Activated CD4-positive, alpha-beta T cell treated with anti-CD3 and anti-CD28 coated beads, Interleukin-2, amount 10 ng/mL, durations not matched to agents 24 days and 14 days (primary cell): ENCODE data around the gene BLCAP. TPM values are rescaled to one million over a fixed set of nuclear protein-coding genes. Genes with fewer than 3 reads are reported as not detected.

Source experiments
- DNase-seq: peaks from one replicate; pipeline ENCODE4 v3.0.0; 2022
- H3K27ac Mint-ChIP-seq: one replicate; pipeline ENCODE4 v1.8.0; 2022; ENCODE audit warnings: mild to moderate bottlenecking, mixed read lengths
- H3K27me3 Mint-ChIP-seq: one replicate; pipeline ENCODE4 v1.8.0; 2022; ENCODE audit warnings: mixed read lengths
- H3K36me3 Mint-ChIP-seq: one replicate; pipeline ENCODE4 v1.8.0; 2022; ENCODE audit warnings: low read depth, mild to moderate bottlenecking, mixed read lengths
- H3K4me1 Mint-ChIP-seq: one replicate; pipeline ENCODE4 v1.8.0; 2021; ENCODE audit warnings: mixed read lengths
- H3K4me3 Mint-ChIP-seq: one replicate; pipeline ENCODE4 v1.8.0; 2022; ENCODE audit warnings: mild to moderate bottlenecking, moderate library complexity, mixed read lengths
- H3K9me3 Mint-ChIP-seq: one replicate; pipeline ENCODE4 v1.8.0; 2021; ENCODE audit warnings: mixed read lengths
- intact Hi-C: fragments of 100-400 bp; cut with micrococcal nuclease; formaldehyde crosslinking; loops from one replicate; pipeline ENCODE4 v1.15.1; 2023
- total RNA-seq: library from RNA; stranded (reverse); gene quantifications from 2 replicates; pipeline ENCODE4 v1.2.3, GENCODE V29; 2022

The BLCAP gene
- total RNA-seq, 1 donor from 2014 or later, result 31.7 TPM

GRCh38 chr20:37521061-37521771 is 6.5 kb downstream of the BLCAP start, which contains the start of gene NNAT:
Gene NNAT (plus strand): TSS chr20:37521250. CDS start chr20:37521332, 82 bp downstream.
- H3K36me3 Mint-ChIP-seq, result peaks cover 20% of the 10 kb centered on the region
- peaks cover 2% of the 10 kb centered on the region for H3K27me3 Mint-ChIP-seq
- intact Hi-C loops, result loop anchor here (10.0 kb wide), 2 partner anchors 946 to 1056 kb away; partner anchors contain the start of gene TGIF2
- DNase-seq, result no peak
- H3K4me3 Mint-ChIP-seq, result peak within 1 kb of the TSS; percentile 53
- peaks cover 33% of the 10 kb centered on the region for H3K4me1 Mint-ChIP-seq
- H3K27ac Mint-ChIP-seq, result no peak within 1 kb of the TSS
- no peaks in the 10 kb centered on the region for H3K9me3 Mint-ChIP-seq

- H3K9me3 Mint-ChIP-seq, result no peaks in the 10 kb centered on the region
- no peak overlapping the region for H3K27ac Mint-ChIP-seq
- DNase-seq, result no peak
- intact Hi-C loops, result loop anchor here (10.0 kb wide), 2 partner anchors 946 to 1056 kb away; partner anchors contain the start of gene TGIF2
- H3K4me1 Mint-ChIP-seq, result peaks cover 27% of the 10 kb centered on the region
- H3K4me3 Mint-ChIP-seq, result peak overlapping the region; percentile 47
- H3K36me3 Mint-ChIP-seq, result peaks cover 20% of the 10 kb centered on the region
- peaks cover 2% of the 10 kb centered on the region for H3K27me3 Mint-ChIP-seq
Observed at GRCh38 chr20:37520419-37520955, 7.2 kb downstream of the BLCAP start.

GRCh38 chr20:37519508-37520418 is 7.9 kb downstream of the BLCAP start:
- DNase-seq, result no peak
- intact Hi-C loops, result loop anchor here (10.0 kb wide), 2 partner anchors 945 to 1055 kb away; partner anchors contain the start of gene TGIF2
- H3K9me3 Mint-ChIP-seq, result no peaks in the 10 kb centered on the region
- H3K27ac Mint-ChIP-seq, result no peak overlapping the region
- peaks cover 24% of the 10 kb centered on the region for H3K36me3 Mint-ChIP-seq
- peaks cover 2% of the 10 kb centered on the region for H3K27me3 Mint-ChIP-seq
- peak overlapping the region; percentile 47 for H3K4me3 Mint-ChIP-seq
- H3K4me1 Mint-ChIP-seq, result peaks cover 20% of the 10 kb centered on the region

DNA sequence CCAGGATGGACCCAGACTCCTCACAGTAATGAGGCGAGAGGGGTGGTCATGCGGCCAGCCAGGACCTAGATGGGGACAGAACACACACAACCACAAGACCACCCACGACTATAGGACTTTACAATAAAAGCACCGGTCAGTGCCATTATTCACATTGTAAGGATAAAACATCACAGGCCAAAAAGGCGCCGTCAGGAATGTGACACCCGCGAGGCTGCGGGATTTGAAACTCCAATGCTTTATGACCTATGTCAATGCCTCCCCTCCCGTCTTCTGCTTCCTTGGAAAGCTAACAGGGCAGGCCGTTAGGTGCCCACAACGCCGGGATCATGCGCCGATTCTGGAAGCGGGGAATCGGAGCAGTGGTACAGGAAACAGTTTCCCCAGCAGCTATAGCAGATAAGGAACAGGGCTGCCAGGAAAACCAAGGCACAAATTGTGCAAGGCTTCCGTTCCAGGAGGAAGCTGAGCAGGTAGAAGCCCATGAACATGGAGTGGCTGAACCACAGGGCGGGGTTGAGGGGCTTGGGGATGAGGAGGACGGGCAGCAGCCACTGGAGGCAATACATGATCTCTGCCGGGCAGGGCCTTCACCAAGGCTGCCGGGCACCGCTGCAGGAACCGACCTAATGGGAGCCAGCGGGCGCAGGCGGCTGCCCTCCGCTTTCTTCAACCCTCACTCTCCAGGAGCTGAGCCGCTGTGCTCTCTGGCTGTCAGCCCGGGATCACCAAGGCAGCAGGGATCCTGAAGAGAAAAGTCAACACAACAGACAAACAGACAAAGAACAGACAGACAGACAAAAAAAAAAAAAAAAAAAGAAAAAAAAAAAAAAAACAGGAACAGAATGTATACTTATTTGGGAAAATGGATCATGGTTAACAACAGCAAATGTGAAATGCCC is 8.8 kb downstream of the BLCAP start:
- H3K4me1 Mint-ChIP-seq, result peaks cover 14% of the 10 kb centered on the region
- H3K27ac Mint-ChIP-seq, result no peak overlapping the region
- DNase-seq, result no peak

DNA sequence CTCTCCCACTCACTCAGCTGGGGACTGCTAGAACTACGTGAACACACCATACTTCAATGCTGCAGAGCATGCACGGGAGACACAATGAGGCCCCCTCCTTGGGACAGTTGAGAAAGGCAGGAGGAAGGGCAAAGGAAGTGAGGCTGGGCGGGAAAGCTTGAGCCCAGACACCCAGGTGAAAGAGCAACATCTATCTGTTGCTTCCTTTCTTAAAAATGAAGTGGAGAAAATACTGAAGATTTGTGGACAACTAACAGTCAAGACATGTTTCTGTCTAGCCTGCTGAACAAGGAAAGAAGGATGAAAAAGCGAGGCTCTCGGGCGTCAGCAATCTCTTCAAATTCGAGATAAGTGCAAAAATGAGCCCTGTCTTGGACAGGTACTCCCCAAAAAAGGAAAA is 9.6 kb downstream of the BLCAP start:
- Mint-ChIP-seq H3K4me1 (peaks cover 10% of the 10 kb centered on the region), H3K27ac (no peak overlapping the region), H3K27me3 (peaks cover 2% of the 10 kb centered on the region), H3K4me3 (no peak overlapping the region), H3K36me3 (peaks cover 22% of the 10 kb centered on the region), H3K9me3 (no peaks in the 10 kb centered on the region)
- intact Hi-C loops, result no loop called here
- no peak for DNase-seq

More for the DNA sequence above, 8.8 kb downstream of the BLCAP start:
- H3K36me3 Mint-ChIP-seq, result peaks cover 24% of the 10 kb centered on the region
- no peaks in the 10 kb centered on the region for H3K9me3 Mint-ChIP-seq
- intact Hi-C loops, result no loop called here
- peaks cover 2% of the 10 kb centered on the region for H3K27me3 Mint-ChIP-seq
- H3K4me3 Mint-ChIP-seq, result no peak overlapping the region

- no peak overlapping the region for H3K4me3 Mint-ChIP-seq
- H3K4me1 Mint-ChIP-seq, result peaks cover 10% of the 10 kb centered on the region
- peaks cover 22% of the 10 kb centered on the region for H3K36me3 Mint-ChIP-seq
- DNase-seq, result no peak
- H3K27ac Mint-ChIP-seq, result no peak overlapping the region
- H3K27me3 Mint-ChIP-seq, result peaks cover 2% of the 10 kb centered on the region
- intact Hi-C loops, result no loop called here
- no peaks in the 10 kb centered on the region for H3K9me3 Mint-ChIP-seq
Observed at GRCh38 chr20:37516811-37517750, 10.6 kb downstream of the BLCAP start.

DNA sequence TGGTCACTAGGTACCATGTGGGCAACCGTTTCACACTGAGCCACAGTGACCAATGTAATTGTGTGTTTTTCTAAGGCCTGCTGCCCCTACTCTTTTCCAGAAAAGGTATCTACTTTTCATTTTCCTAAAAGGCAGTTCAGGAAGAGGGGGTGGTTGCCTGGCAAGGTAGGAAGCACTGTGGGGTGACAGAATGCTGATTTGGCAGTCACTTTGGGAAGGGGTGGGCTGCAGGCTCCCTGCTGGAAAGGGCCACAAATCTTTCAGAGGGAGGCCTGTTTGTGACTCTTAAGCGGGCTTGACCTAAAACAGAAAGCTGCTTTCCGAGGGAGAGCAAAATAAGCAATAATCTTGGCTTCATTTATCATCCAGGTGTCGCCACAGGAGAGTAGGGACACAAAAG is 11.8 kb downstream of the BLCAP start:
- H3K27me3 Mint-ChIP-seq, result no peaks in the 10 kb centered on the region
- H3K9me3 Mint-ChIP-seq, result no peaks in the 10 kb centered on the region
- peaks cover 25% of the 10 kb centered on the region for H3K36me3 Mint-ChIP-seq
- peaks cover 10% of the 10 kb centered on the region for H3K4me1 Mint-ChIP-seq
- no peak for DNase-seq
- no peak overlapping the region for H3K4me3 Mint-ChIP-seq
- no peak overlapping the region for H3K27ac Mint-ChIP-seq
- intact Hi-C loops, result no loop called here

GRCh38 chr20:37513779-37514359 is 13.8 kb downstream of the BLCAP start:
- H3K27ac Mint-ChIP-seq, result no peak overlapping the region
- peaks cover 19% of the 10 kb centered on the region for H3K36me3 Mint-ChIP-seq
- no peak for DNase-seq
- no peaks in the 10 kb centered on the region for H3K9me3 Mint-ChIP-seq
- H3K27me3 Mint-ChIP-seq, result no peaks in the 10 kb centered on the region
- H3K4me1 Mint-ChIP-seq, result peaks cover 5% of the 10 kb centered on the region
- intact Hi-C loops, result no loop called here
- no peak overlapping the region for H3K4me3 Mint-ChIP-seq

DNA sequence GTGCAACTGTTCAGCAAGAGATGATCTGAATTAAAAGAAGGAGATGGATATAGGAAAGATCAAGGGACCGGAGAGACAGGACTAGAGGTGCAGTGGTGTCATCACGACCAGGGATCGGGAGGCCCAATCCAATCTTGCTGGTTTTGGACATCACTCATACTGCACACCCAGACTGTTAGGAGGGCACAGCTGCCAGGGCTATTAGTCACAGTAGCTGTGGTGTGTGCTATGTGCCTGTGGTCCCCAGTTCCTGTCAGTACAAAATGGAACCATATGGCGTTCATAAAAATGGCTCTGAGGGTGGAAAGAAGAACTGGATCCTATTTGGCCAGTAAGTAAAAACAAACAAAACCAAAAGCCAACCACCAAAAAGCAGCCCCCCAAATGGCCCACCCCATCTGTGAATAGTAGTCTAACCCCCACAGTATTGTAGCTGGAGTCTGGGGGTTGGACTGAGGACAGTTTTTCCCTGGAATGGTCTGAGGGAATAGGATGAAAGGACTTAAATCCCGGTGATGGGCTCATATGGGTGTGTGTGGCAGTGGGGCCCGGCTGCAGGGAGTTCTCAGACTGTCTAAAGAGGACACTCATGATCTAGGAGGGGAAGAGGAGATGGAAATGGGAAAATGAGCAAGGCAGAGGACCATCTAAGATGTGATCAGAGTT is 15.9 kb downstream of the BLCAP start:
- no peak overlapping the region for H3K27ac Mint-ChIP-seq
- intact Hi-C loops, result no loop called here
- no peak overlapping the region for H3K4me3 Mint-ChIP-seq
- no peaks in the 10 kb centered on the region for H3K9me3 Mint-ChIP-seq
- H3K4me1 Mint-ChIP-seq, result no peaks in the 10 kb centered on the region
- no peak for DNase-seq
- no peaks in the 10 kb centered on the region for H3K27me3 Mint-ChIP-seq
- H3K36me3 Mint-ChIP-seq, result peaks cover 9% of the 10 kb centered on the region

GRCh38 chr20:37510226-37510625 is 17.4 kb downstream of the BLCAP start:
- Mint-ChIP-seq H3K9me3 (no peaks in the 10 kb centered on the region), H3K27ac (no peak overlapping the region), H3K27me3 (no peaks in the 10 kb centered on the region), H3K36me3 (peaks cover 9% of the 10 kb centered on the region), H3K4me3 (no peak overlapping the region), H3K4me1 (no peaks in the 10 kb centered on the region)
- DNase-seq, result no peak
- intact Hi-C loops, result no loop called here

DNA sequence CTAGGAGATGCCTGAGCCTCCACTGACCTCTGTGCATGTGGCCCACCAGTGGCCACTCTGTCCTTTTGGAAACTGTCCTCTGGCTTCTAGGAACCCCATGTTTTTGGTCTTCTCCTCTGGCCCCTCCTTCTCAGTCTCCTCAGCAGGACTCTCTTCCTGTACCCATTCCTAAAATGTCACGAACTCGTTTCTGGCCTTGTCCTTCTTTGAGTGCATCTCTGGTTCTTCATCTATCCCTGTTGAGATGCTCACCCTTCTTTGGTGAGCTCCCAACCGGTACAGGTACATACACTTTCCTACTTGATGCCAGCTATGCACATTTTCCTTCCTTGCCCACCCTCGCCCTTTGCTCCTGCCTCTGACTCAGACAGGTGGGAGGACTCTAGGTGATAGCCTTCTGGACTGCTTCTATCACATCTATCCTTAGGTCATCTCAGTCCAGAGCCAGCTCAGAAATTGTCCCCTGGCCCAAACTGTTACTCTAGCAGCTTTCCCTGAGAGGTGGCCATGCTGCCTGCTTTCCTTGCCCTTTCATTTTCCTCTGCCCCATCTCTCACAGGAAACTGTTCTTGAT is 21.4 kb downstream of the BLCAP start:
- Mint-ChIP-seq H3K27ac (no peak overlapping the region), H3K4me3 (no peak overlapping the region), H3K27me3 (no peaks in the 10 kb centered on the region), H3K9me3 (no peaks in the 10 kb centered on the region), H3K4me1 (no peaks in the 10 kb centered on the region), H3K36me3 (peaks cover 3% of the 10 kb centered on the region)
- DNase-seq, result no peak
- intact Hi-C loops, result no loop called here
